Type B pancreatic cell (in vitro differentiated cells): Measurements from ENCODE around the gene CRELD2. TPM values are rescaled to one million over a fixed set of nuclear protein-coding genes. Genes with fewer than 3 reads are reported as not detected.

Experiments
- DNase-seq: peaks from one replicate; pipeline ENCODE4 v3.0.0; 2021; ENCODE audit warnings: mixed read lengths; ENCODE audit not compliant: unreplicated experiment; ENCODE audit errors: extremely low spot score
- H3K27ac Mint-ChIP-seq: 2 replicates; pipeline ENCODE4 v1.8.0; 2021; ENCODE audit warnings: mild to moderate bottlenecking, mixed read lengths
- H3K27me3 Mint-ChIP-seq: 2 replicates; pipeline ENCODE4 v1.8.0; 2021; ENCODE audit warnings: mixed read lengths
- H3K36me3 Mint-ChIP-seq: 2 replicates; pipeline ENCODE4 v1.8.0; 2021; ENCODE audit warnings: mixed read lengths
- H3K4me1 Mint-ChIP-seq: one replicate; pipeline ENCODE4 v1.8.0; 2021; ENCODE audit warnings: mixed read lengths; ENCODE audit not compliant: unreplicated experiment
- H3K4me3 Mint-ChIP-seq: 2 replicates; pipeline ENCODE4 v1.8.0; 2021; ENCODE audit warnings: mild to moderate bottlenecking, mixed read lengths
- H3K9me3 Mint-ChIP-seq: 2 replicates; pipeline ENCODE4 v1.8.0; 2021; ENCODE audit warnings: mixed read lengths
- CTCF ChIP-seq: fragments of 200-600 bp; sonication (generic); conservative IDR thresholded peaks from 2 replicates; pipeline ENCODE4 v1.5.0; 2021; ENCODE audit warnings: antibody characterized with exemption, mild to moderate bottlenecking
- total RNA-seq: library from RNA; stranded (reverse); gene quantifications from 2 replicates; pipeline ENCODE4 v1.2.1, GENCODE V29; 2021; ENCODE audit warnings: low replicate concordance

Gene CRELD2
- total RNA-seq, 1 donor from 2014 or later, result 55.8 TPM

- TF ChIP-seq CTCF, result no peak
- H3K9me3 Mint-ChIP-seq, result no peaks in the 10 kb centered on the region
- H3K36me3 Mint-ChIP-seq, result peaks cover 13% of the 10 kb centered on the region
- no peak overlapping the region for H3K4me3 Mint-ChIP-seq
- H3K27ac Mint-ChIP-seq, result peak overlapping the region; percentile 29
- no peaks in the 10 kb centered on the region for H3K27me3 Mint-ChIP-seq
- no peaks in the 10 kb centered on the region for H3K4me1 Mint-ChIP-seq
- DNase-seq, result no peak
These were observed 10.6 kb upstream of the CRELD2 start for GRCh38 chr22:49907807-49908206.

- no peak overlapping the region for H3K27ac Mint-ChIP-seq
- no peak overlapping the region for H3K4me3 Mint-ChIP-seq
- no peaks in the 10 kb centered on the region for H3K9me3 Mint-ChIP-seq
- peaks cover 13% of the 10 kb centered on the region for H3K36me3 Mint-ChIP-seq
- no peaks in the 10 kb centered on the region for H3K4me1 Mint-ChIP-seq
- DNase-seq, result no peak
- TF ChIP-seq CTCF, result no peak
- H3K27me3 Mint-ChIP-seq, result no peaks in the 10 kb centered on the region
These were observed 8.8 kb upstream of the CRELD2 start for GRCh38 chr22:49909476-49910205.

GRCh38 chr22:49910229-49911155 is 7.9 kb upstream of the CRELD2 start:
- Mint-ChIP-seq H3K4me3 (no peak overlapping the region), H3K27me3 (no peaks in the 10 kb centered on the region), H3K9me3 (no peaks in the 10 kb centered on the region), H3K27ac (no peak overlapping the region), H3K36me3 (peaks cover 10% of the 10 kb centered on the region), H3K4me1 (no peaks in the 10 kb centered on the region)
- DNase-seq, result no peak
- no peak for TF ChIP-seq CTCF

GRCh38 chr22:49911881-49912625 is 6.4 kb upstream of the CRELD2 start:
- Mint-ChIP-seq H3K4me3 (no peak overlapping the region), H3K4me1 (no peaks in the 10 kb centered on the region), H3K27ac (no peak overlapping the region), H3K9me3 (no peaks in the 10 kb centered on the region), H3K36me3 (peaks cover 8% of the 10 kb centered on the region), H3K27me3 (no peaks in the 10 kb centered on the region)
- no peak for TF ChIP-seq CTCF
- no peak for DNase-seq

GRCh38 chr22:49913026-49913425 is 5.4 kb upstream of the CRELD2 start:
- no peaks in the 10 kb centered on the region for H3K27me3 Mint-ChIP-seq
- no peaks in the 10 kb centered on the region for H3K9me3 Mint-ChIP-seq
- no peaks in the 10 kb centered on the region for H3K4me1 Mint-ChIP-seq
- no peak overlapping the region for H3K27ac Mint-ChIP-seq
- no peak overlapping the region for H3K4me3 Mint-ChIP-seq
- DNase-seq, result no peak
- H3K36me3 Mint-ChIP-seq, result no peaks in the 10 kb centered on the region
- no peak for TF ChIP-seq CTCF
